Caco-2 (cell line): ENCODE data around the gene LAMB4. TPM values are rescaled to one million over a fixed set of nuclear protein-coding genes. Genes with fewer than 3 reads are reported as not detected.
"Not testable (repeated sequence)": the region's sequence is repeated elsewhere in the genome, so short reads cannot be mapped to it uniquely, and the experiment has no call there.

Source experiments
- BruUV-seq: library from RNA; stranded (reverse); fragments of 400-500 nt; replicated peaks from 2 replicates; lab custom pipeline; 2021; lab: Mats Ljungman, UMichigan
- CTCF ChIA-PET: fragments of 300-600 bp; sonication (Branson Sonifier 250); formaldehyde crosslinking; loops from one replicate; lab custom pipeline; 2022; ENCODE audit warnings: antibody characterized with exemption; lab: Charles Lee
- POLR2A ChIA-PET: fragments of 300-600 bp; sonication (Branson Sonifier 250); formaldehyde crosslinking; loops from one replicate; lab custom pipeline; 2022; ENCODE audit warnings: antibody characterized with exemption; lab: Charles Lee
- DNase-seq, 2 experiments: peaks; one replicate each; pipeline versions ENCODE4 v3.0.0 to v3.0.0-alpha.2; 2020 to 2022
- H3K27me3 ChIP-seq: replicated peaks from 2 replicates; pipeline ENCODE4 v1.6.0; 2011; ENCODE audit warnings: low read length; ENCODE audit not compliant: control insufficient read depth, insufficient read depth
- H3K36me3 ChIP-seq: 2 replicates; pipeline ENCODE4 v1.5.1; 2011; ENCODE audit warnings: low read length; ENCODE audit not compliant: control insufficient read depth, insufficient read depth
- H3K4me1 ChIP-seq: fragments of 250-450 bp; sonication (Bioruptor Pico); 2 replicates; pipeline ENCODE4 v1.5.1; 2020; ENCODE audit warnings: mild to moderate bottlenecking
- H3K4me3 ChIP-seq: 2 replicates; pipeline ENCODE4 v1.5.1; 2011; ENCODE audit warnings: low read depth, mild to moderate bottlenecking, control low read depth, low read length
- H3K9me3 ChIP-seq: fragments of 250-450 bp; sonication (Bioruptor Pico); 2 replicates; pipeline ENCODE4 v1.5.1; 2020; ENCODE audit warnings: mild to moderate bottlenecking, moderate library complexity
- H3K27ac Mint-ChIP-seq: one replicate; pipeline ENCODE4 v1.8.0; 2022; ENCODE audit warnings: mixed read lengths; ENCODE audit not compliant: unreplicated experiment
- H3K27me3 Mint-ChIP-seq: one replicate; pipeline ENCODE4 v1.8.0; 2022; ENCODE audit warnings: mixed read lengths; ENCODE audit not compliant: insufficient read depth, unreplicated experiment
- H3K36me3 Mint-ChIP-seq: one replicate; pipeline ENCODE4 v1.8.0; 2022; ENCODE audit warnings: mild to moderate bottlenecking, mixed read lengths; ENCODE audit not compliant: insufficient read depth, unreplicated experiment
- H3K4me1 Mint-ChIP-seq: one replicate; pipeline ENCODE4 v1.8.0; 2022; ENCODE audit warnings: low read depth, mixed read lengths; ENCODE audit not compliant: unreplicated experiment
- H3K4me3 Mint-ChIP-seq: one replicate; pipeline ENCODE4 v1.8.0; 2022; ENCODE audit warnings: mild to moderate bottlenecking, moderate library complexity, mixed read lengths; ENCODE audit not compliant: unreplicated experiment
- H3K9me3 Mint-ChIP-seq: one replicate; pipeline ENCODE4 v1.8.0; 2022; ENCODE audit warnings: mixed read lengths; ENCODE audit not compliant: unreplicated experiment
- intact Hi-C: fragments of 100-400 bp; cut with micrococcal nuclease; formaldehyde crosslinking; loops from one replicate; pipeline ENCODE4 v1.10.0; 2022; ENCODE audit not compliant: unreplicated experiment
- total RNA-seq: library from RNA; stranded (reverse); gene quantifications from 2 replicates; pipeline ENCODE4 v1.2.3, GENCODE V29; 2022
- TF ChIP-seq, protein P1 (sequence below), 2 experiments: fragments of 200-600 bp in 1 of 2; IDR thresholded peaks; 1 replicate in 1 of 2; 2 replicates in 1 of 2; pipeline versions ENCODE4 v1.5.1 to v1.8.0; 2011 to 2022; ENCODE audit warnings: antibody characterized with exemption in 1 of 2, control low read depth in 1 of 2, inconsistent platforms in 1 of 2, low read depth in 1 of 2, low read length in 1 of 2, mild to moderate bottlenecking in 1 of 2, moderate library complexity in 1 of 2; ENCODE audit not compliant: insufficient read depth in 1 of 2, severe bottlenecking in 1 of 2, unreplicated experiment in 1 of 2

Gene LAMB4
- total RNA-seq, 1 experiment from 2014 or later = 0.52 TPM

DNA sequence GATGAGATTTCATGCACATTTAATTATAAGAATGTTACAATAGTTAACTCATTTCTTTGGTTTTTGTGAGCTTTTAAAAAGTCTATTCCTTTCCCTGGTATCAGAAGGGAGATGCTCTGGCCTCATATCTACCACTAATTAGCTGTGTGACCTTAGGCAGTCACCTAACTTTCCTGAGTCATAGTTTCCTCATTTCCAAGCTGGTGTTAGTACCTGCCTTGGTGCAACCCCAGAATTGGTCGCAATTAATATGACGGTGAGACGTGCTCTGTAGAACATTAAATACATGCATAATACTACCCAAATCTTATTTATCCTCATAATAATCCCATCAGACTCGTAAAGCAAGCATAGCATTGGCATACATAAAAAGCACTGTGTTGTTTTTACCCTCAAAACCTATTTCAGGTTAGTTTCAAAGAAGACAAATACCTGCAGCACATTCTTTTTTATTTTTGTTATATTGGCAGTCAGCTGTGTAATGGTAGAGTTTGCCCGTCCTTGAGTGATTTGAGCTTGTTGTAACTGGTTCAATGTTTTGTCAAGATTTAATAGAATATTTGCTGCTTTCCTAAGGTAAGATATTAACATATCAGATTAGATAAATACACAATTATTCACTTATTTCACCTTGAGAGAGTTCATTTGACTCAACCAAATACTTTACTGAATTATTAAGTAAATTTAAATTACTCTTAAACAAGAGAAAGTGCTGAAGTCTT, 96.2 kb downstream of the LAMB4 start:
- Histone ChIP-seq H3K4me3 (no peak overlapping the region), H3K27me3 (no peaks in the 10 kb centered on the region), H3K9me3 (no peaks in the 10 kb centered on the region), H3K4me1 (peaks cover 77% of the 10 kb centered on the region), H3K36me3 (no peaks in the 10 kb centered on the region)
- Mint-ChIP-seq H3K27me3 (no peaks in the 10 kb centered on the region), H3K4me1 (peaks cover 50% of the 10 kb centered on the region), H3K9me3 (no peaks in the 10 kb centered on the region), H3K36me3 (no peaks in the 10 kb centered on the region), H3K27ac (peak overlapping the region; percentile 82), H3K4me3 (peak overlapping the region; percentile 64)
- intact Hi-C loops = loop anchor here (1.0 to 2.0 kb wide), 6 partner anchors 11 to 61 kb away; no protein-coding TSS in a partner anchor
- ChIA-PET CTCF (interaction anchor here (0.6 to 1.2 kb wide), 7 partner anchors 17 to 159 kb away, joined by 3 to 6 read pairs (median 3); no protein-coding TSS in a partner anchor), POLR2A (no interaction called here)
- no peak for DNase-seq
- TF ChIP-seq, protein P1, sequence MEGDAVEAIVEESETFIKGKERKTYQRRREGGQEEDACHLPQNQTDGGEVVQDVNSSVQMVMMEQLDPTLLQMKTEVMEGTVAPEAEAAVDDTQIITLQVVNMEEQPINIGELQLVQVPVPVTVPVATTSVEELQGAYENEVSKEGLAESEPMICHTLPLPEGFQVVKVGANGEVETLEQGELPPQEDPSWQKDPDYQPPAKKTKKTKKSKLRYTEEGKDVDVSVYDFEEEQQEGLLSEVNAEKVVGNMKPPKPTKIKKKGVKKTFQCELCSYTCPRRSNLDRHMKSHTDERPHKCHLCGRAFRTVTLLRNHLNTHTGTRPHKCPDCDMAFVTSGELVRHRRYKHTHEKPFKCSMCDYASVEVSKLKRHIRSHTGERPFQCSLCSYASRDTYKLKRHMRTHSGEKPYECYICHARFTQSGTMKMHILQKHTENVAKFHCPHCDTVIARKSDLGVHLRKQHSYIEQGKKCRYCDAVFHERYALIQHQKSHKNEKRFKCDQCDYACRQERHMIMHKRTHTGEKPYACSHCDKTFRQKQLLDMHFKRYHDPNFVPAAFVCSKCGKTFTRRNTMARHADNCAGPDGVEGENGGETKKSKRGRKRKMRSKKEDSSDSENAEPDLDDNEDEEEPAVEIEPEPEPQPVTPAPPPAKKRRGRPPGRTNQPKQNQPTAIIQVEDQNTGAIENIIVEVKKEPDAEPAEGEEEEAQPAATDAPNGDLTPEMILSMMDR (IDR thresholded peaks at IDR 0.05; ENCODE audit: insufficient read depth in 1 of 2, low read depth in 1 of 2, low read length in 1 of 2, severe bottlenecking in 1 of 2, unreplicated experiment in 1 of 2) = no peak
- no TSS peak for BruUV-seq

DNA sequence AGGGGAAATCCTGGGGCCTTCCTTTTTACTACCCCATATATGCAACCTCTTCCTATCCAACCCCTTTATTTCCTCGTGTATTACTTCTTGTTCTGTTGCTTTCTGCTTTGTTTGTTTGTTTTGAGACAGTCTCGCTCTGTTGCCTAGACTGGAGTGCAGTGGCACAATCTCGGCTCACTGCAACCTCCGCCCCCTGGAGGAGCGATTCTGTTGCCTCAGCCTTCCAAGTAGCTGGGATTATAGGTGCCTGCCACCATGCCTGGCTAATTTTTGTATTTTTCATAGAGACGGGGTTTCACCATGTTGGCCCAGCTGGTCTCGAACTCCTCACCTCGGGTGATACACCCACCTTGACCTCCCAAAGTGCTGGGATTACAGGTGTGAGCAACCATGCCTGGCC, 96.9 kb downstream of the LAMB4 start:
- H3K36me3 ChIP-seq, intact Hi-C loops, H3K27me3 ChIP-seq, BruUV-seq, H3K27me3 Mint-ChIP-seq, H3K9me3 Mint-ChIP-seq, POLR2A ChIA-PET, H3K36me3 Mint-ChIP-seq, H3K9me3 ChIP-seq, H3K4me3 ChIP-seq, DNase-seq, H3K4me3 Mint-ChIP-seq: not testable (repeated sequence)
- peaks cover 76% of the 10 kb centered on the region for H3K4me1 ChIP-seq
- CTCF ChIA-PET = interaction anchor here (0.7 to 0.8 kb wide), 2 partner anchors 18 to 75 kb away, joined by 3 to 6 read pairs; no protein-coding TSS in a partner anchor
- Mint-ChIP-seq H3K4me1 (peaks cover 48% of the 10 kb centered on the region), H3K27ac (peak overlapping the region; percentile 46)

DNA sequence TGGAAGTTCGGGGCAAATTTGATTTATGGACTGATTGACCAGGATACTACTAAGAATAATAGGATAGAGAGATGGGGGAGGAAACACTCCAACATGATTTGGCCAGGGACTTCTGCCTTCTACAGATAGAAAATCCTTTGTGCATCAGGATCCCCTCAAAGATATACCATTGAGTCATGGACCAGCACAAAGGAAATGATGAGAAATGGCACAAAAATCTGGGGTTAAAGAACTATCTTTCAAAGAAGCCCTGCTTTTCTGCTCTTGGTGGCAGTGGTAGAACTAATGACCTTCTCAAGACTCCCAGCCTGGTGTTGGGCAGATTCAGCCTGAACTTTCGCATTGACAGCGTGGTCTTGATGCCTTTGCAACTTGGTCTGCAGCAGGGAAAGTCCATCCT, 99.6 kb downstream of the LAMB4 start:
- Mint-ChIP-seq H3K27me3 (no peaks in the 10 kb centered on the region), H3K36me3 (no peaks in the 10 kb centered on the region), H3K27ac (peak overlapping the region; percentile 23), H3K9me3 (no peaks in the 10 kb centered on the region), H3K4me3 (no peak overlapping the region), H3K4me1 (peaks cover 53% of the 10 kb centered on the region)
- TF ChIP-seq, protein P1 (IDR thresholded peaks at IDR 0.05; ENCODE audit: insufficient read depth in 1 of 2, low read depth in 1 of 2, low read length in 1 of 2, severe bottlenecking in 1 of 2, unreplicated experiment in 1 of 2) = no peak
- Histone ChIP-seq H3K27me3 (no peaks in the 10 kb centered on the region), H3K4me3 (no peak overlapping the region), H3K36me3 (no peaks in the 10 kb centered on the region), H3K4me1 (peaks cover 58% of the 10 kb centered on the region), H3K9me3 (no peaks in the 10 kb centered on the region)
- CTCF ChIA-PET = interaction anchor here (0.7 to 1.3 kb wide), 2 partner anchors 14 to 115 kb away, joined by 3 to 4 read pairs; no protein-coding TSS in a partner anchor
- intact Hi-C loops = no loop called here
- BruUV-seq = no TSS peak
- POLR2A ChIA-PET = interaction anchor here (1.6 kb wide), 1 partner anchor 14 kb away, joined by 3 read pairs; no protein-coding TSS in a partner anchor
- DNase-seq = no peak
